Measurements from ENCODE around the gene HOXD8. TPM values are rescaled to one million over a fixed set of nuclear protein-coding genes. Genes with fewer than 3 reads are reported as not detected.

HOXD8 gene
- total and polyA plus RNA-seq, 9 of the 15 experiments (the other 6 are each of a cell fraction or from before 2014, with no cell fraction given) = 0.04 to 0.15 TPM; not detected in 7

GRCh38 chr2:176081837-176082524 is 47.5 kb upstream of the HOXD8 start (continued):
- TF ChIP-seq, protein P1, sequence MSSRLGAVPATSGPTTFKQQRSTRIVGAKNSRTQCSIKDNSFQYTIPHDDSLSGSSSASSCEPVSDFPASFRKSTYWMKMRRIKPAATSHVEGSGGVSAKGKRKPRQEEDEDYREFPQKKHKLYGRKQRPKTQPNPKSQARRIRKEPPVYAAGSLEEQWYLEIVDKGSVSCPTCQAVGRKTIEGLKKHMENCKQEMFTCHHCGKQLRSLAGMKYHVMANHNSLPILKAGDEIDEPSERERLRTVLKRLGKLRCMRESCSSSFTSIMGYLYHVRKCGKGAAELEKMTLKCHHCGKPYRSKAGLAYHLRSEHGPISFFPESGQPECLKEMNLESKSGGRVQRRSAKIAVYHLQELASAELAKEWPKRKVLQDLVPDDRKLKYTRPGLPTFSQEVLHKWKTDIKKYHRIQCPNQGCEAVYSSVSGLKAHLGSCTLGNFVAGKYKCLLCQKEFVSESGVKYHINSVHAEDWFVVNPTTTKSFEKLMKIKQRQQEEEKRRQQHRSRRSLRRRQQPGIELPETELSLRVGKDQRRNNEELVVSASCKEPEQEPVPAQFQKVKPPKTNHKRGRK (tag; IDR thresholded peaks at IDR 0.05) = no peak
- no peak for TF ChIP-seq NR1H2 (CRISPR knock-in tag; IDR thresholded peaks at IDR 0.05)
- no peak for TF ChIP-seq SMARCC2 (IDR thresholded peaks at IDR 0.05; ENCODE audit: low read depth)
- TF ChIP-seq ZNF253 (CRISPR knock-in tag; conservative IDR thresholded peaks at IDR 0.05) = no peak

DNA sequence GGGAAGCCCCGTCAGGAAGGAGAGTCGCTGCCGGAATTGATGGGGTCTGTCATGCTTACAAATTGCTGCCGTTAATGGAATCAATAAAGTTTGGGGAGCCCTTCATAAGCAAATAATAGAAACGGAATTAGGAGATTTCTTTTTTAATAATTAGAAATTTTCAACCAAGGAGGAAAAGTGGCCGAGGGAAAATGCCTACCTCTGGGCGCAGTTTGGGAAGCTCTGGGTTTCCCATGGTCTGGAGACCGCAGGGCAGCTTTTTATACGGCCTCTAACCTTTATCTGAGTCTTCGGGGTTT is 47.0 kb upstream of the HOXD8 start:
- WGBS (ENCODE audit: insufficient coverage, low coverage, missing lambda C conversion rate) = 38% methylated on average over 9 of the region's 10 CpGs
- ATAC-seq = no peak
- Histone ChIP-seq H2AFZ (ENCODE audit: low read depth, low read length) (no peak overlapping the region), H3K4me3 (no peak overlapping the region), H3K79me2 (ENCODE audit: control insufficient read depth, insufficient read depth, low read length) (no peaks in the 10 kb centered on the region), H3K36me3 (ENCODE audit: control insufficient read depth, insufficient read depth, low read length) (no peaks in the 10 kb centered on the region), H3K9me3 (replicated peaks; ENCODE audit: control insufficient read depth, insufficient read depth, low read depth, low read length) (peaks cover 10% of the 10 kb centered on the region), H3K27me3 (ENCODE audit: control insufficient read depth in 2 of 2, insufficient read depth in 2 of 2, low read length in 2 of 2) (peaks cover 53 to 79% of the 10 kb centered on the region in 2 experiments), H3K4me2 (ENCODE audit: insufficient read depth, low read length) (no peak overlapping the region), H4K20me1 (replicated peaks; ENCODE audit: control insufficient read depth, insufficient read depth, low read length) (peaks cover 4% of the 10 kb centered on the region; the same call in 1 of the 2 replicates), H3K9me1 (ENCODE audit: control insufficient read depth, insufficient read depth, low read length) (no peaks in the 10 kb centered on the region), H3K4me1 (replicated peaks in 1 of 2; ENCODE audit: control insufficient read depth in 2 of 2, insufficient read depth in 2 of 2, low read length in 2 of 2) (peaks cover 0 to 39% of the 10 kb centered on the region in 2 experiments; a peak in 3 of 5 replicates), H3K27ac (ENCODE audit: extremely low read depth, low read depth, low read length) (no peak overlapping the region), H3K9ac (ENCODE audit: insufficient read depth in 1 of 2, low read depth in 2 of 2, low read length in 2 of 2) (no peak overlapping the region)
- no peak for DNase-seq (ENCODE audit: extremely low read depth in 1 of 4, low spot score in 3 of 4)
- intact Hi-C loops (cut with micrococcal nuclease) (no loop called here), in situ Hi-C loops (cut with MboI) (loop anchor here (10.0 to 25.0 kb wide), 2 partner anchors 658 to 1045 kb away; no protein-coding TSS in a partner anchor)
- FAIRE-seq = no peak
- BruUV-seq (replicated peaks) = no TSS peak
- CTCF ChIA-PET (ENCODE audit: low intra/inter-chr PET ratio) = no interaction called here
- POLR2A ChIA-PET = no interaction called here
- no peak for TF ChIP-seq CBFA2T2 (conservative IDR thresholded peaks at IDR 0.05)
- TF ChIP-seq, protein P2, sequence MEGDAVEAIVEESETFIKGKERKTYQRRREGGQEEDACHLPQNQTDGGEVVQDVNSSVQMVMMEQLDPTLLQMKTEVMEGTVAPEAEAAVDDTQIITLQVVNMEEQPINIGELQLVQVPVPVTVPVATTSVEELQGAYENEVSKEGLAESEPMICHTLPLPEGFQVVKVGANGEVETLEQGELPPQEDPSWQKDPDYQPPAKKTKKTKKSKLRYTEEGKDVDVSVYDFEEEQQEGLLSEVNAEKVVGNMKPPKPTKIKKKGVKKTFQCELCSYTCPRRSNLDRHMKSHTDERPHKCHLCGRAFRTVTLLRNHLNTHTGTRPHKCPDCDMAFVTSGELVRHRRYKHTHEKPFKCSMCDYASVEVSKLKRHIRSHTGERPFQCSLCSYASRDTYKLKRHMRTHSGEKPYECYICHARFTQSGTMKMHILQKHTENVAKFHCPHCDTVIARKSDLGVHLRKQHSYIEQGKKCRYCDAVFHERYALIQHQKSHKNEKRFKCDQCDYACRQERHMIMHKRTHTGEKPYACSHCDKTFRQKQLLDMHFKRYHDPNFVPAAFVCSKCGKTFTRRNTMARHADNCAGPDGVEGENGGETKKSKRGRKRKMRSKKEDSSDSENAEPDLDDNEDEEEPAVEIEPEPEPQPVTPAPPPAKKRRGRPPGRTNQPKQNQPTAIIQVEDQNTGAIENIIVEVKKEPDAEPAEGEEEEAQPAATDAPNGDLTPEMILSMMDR (IDR thresholded peaks at IDR 0.05 in 2 of 3, conservative IDR thresholded peaks at IDR 0.05 in 1 of 3; ENCODE audit: insufficient read depth in 2 of 3, low read depth in 1 of 3, low read length in 3 of 3) = no peak
- no peak for TF ChIP-seq POU5F1 (IDR thresholded peaks at IDR 0.05; ENCODE audit: borderline replicate concordance, low read depth, low read length, partially characterized antibody)
- no peak for TF ChIP-seq HEY1 (CRISPR knock-in tag; IDR thresholded peaks at IDR 0.05; ENCODE audit: borderline replicate concordance)
- TF ChIP-seq, protein P3, sequence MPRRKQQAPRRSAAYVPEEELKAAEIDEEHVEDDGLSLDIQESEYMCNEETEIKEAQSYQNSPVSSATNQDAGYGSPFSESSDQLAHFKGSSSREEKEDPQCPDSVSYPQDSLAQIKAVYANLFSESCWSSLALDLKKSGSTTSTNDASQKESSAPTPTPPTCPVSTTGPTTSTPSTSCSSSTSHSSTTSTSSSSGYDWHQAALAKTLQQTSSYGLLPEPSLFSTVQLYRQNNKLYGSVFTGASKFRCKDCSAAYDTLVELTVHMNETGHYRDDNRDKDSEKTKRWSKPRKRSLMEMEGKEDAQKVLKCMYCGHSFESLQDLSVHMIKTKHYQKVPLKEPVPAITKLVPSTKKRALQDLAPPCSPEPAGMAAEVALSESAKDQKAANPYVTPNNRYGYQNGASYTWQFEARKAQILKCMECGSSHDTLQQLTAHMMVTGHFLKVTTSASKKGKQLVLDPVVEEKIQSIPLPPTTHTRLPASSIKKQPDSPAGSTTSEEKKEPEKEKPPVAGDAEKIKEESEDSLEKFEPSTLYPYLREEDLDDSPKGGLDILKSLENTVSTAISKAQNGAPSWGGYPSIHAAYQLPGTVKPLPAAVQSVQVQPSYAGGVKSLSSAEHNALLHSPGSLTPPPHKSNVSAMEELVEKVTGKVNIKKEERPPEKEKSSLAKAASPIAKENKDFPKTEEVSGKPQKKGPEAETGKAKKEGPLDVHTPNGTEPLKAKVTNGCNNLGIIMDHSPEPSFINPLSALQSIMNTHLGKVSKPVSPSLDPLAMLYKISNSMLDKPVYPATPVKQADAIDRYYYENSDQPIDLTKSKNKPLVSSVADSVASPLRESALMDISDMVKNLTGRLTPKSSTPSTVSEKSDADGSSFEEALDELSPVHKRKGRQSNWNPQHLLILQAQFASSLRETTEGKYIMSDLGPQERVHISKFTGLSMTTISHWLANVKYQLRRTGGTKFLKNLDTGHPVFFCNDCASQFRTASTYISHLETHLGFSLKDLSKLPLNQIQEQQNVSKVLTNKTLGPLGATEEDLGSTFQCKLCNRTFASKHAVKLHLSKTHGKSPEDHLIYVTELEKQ (CRISPR knock-in tag; IDR thresholded peaks at IDR 0.05) = no peak
- TF ChIP-seq DMBX1 (CRISPR knock-in tag; IDR thresholded peaks at IDR 0.05; ENCODE audit: borderline replicate concordance) = no peak
- TF ChIP-seq ETV5 (CRISPR knock-in tag; IDR thresholded peaks at IDR 0.05; ENCODE audit: low read depth) = no peak
- TF ChIP-seq THRAP3 (IDR thresholded peaks at IDR 0.05; ENCODE audit: borderline replicate concordance) = no peak

All from K562 (cell line).